Stimulated activated CD4-positive, alpha-beta T cell treated with anti-CD3 and anti-CD28 coated beads, Interleukin-12 subunit alpha, Interleukin-12 subunit beta, amount 100 ng/mL, for 4 hours (primary cell): ENCODE results near the gene PP2D1.
"Not testable (repeated sequence)": the region's sequence is repeated elsewhere in the genome, so short reads cannot be mapped to it uniquely, and the experiment has no call there.

ENCODE experiments used
- DNase-seq: peaks from one replicate; pipeline ENCODE4 v3.0.0-alpha.2; 2020

PP2D1 gene

GRCh38 chr3:20012164-20012563 is at the start of gene PP2D1:
TSS of gene PP2D1 (minus strand) at chr3:20012264. CDS start at chr3:20012072, 192 bp downstream.
- no peak for DNase-seq

GRCh38 chr3:20060974-20061685 is 49.1 kb upstream of the PP2D1 start:
- DNase-seq = no peak

GRCh38 chr3:20059929-20060328 is 47.9 kb upstream of the PP2D1 start:
- DNase-seq = no peak

- DNase-seq = no peak
Measured at GRCh38 chr3:20057612-20058180, 45.6 kb upstream of the PP2D1 start.

- no peak for DNase-seq
Measured at GRCh38 chr3:20056725-20057611, 44.9 kb upstream of the PP2D1 start.

- DNase-seq = no peak
Measured at GRCh38 chr3:20055842-20056241, 43.8 kb upstream of the PP2D1 start.

- no peak for DNase-seq
Measured at GRCh38 chr3:20055020-20055775, 43.1 kb upstream of the PP2D1 start.

- DNase-seq = peak; percentile 33
Measured at GRCh38 chr3:20054549-20054987, 42.5 kb upstream of the PP2D1 start.

GRCh38 chr3:20052851-20053250 is 40.8 kb upstream of the PP2D1 start:
- DNase-seq = no peak

GRCh38 chr3:20051123-20051806 is 39.2 kb upstream of the PP2D1 start:
- no peak for DNase-seq

GRCh38 chr3:20047976-20048883 is 36.2 kb upstream of the PP2D1 start:
- DNase-seq = no peak

- DNase-seq = no peak
Measured at GRCh38 chr3:20047341-20047779, 35.3 kb upstream of the PP2D1 start.

GRCh38 chr3:20046556-20046955 is 34.5 kb upstream of the PP2D1 start:
- DNase-seq = no peak

GRCh38 chr3:20045141-20045540 is 33.1 kb upstream of the PP2D1 start:
- DNase-seq = not testable (repeated sequence)

GRCh38 chr3:20043825-20044224 is 31.8 kb upstream of the PP2D1 start:
- no peak for DNase-seq

- peak; percentile 22 for DNase-seq
Measured at GRCh38 chr3:20043396-20043795, 31.3 kb upstream of the PP2D1 start.

GRCh38 chr3:20042331-20042730 is 30.3 kb upstream of the PP2D1 start:
- DNase-seq = no peak

GRCh38 chr3:20041197-20041780 is 29.2 kb upstream of the PP2D1 start:
- peak; percentile 68 for DNase-seq

- peak; percentile 58 for DNase-seq
Measured at GRCh38 chr3:20040548-20041196, 28.6 kb upstream of the PP2D1 start.
